Osteoblast (primary cell): ENCODE data around the gene TMEM120A. TPM values are rescaled to one million over a fixed set of nuclear protein-coding genes. Genes with fewer than 3 reads are reported as not detected.

Experiments
- DNase-seq: peaks from one replicate; pipeline ENCODE4 v3.0.0; 2011; ENCODE audit warnings: low spot score, mixed read lengths; ENCODE audit not compliant: insufficient read length; ENCODE audit errors: missing footprints
- H2AFZ ChIP-seq: 2 replicates; pipeline ENCODE4 v1.6.0; 2011; ENCODE audit warnings: mild to moderate bottlenecking, low read length
- H3K27ac ChIP-seq: 2 replicates; pipeline ENCODE4 v1.5.1; 2011; ENCODE audit warnings: mild to moderate bottlenecking, low read depth, low read length, moderate library complexity
- H3K27me3 ChIP-seq: 2 replicates; pipeline ENCODE4 v1.6.0; 2012; ENCODE audit warnings: mild to moderate bottlenecking, control low read depth, inconsistent platforms, low read length, moderate library complexity; ENCODE audit not compliant: insufficient read depth
- H3K36me3 ChIP-seq: 2 replicates; pipeline ENCODE4 v1.5.1; 2011; ENCODE audit warnings: mild to moderate bottlenecking, low read length, control low read depth, moderate library complexity; ENCODE audit not compliant: insufficient read depth
- H3K4me1 ChIP-seq: 2 replicates; pipeline ENCODE4 v1.5.1; 2011; ENCODE audit warnings: mild to moderate bottlenecking, low read length, control low read depth, moderate library complexity; ENCODE audit not compliant: insufficient read depth
- H3K4me2 ChIP-seq: 2 replicates; pipeline ENCODE4 v1.6.0; 2011; ENCODE audit warnings: mild to moderate bottlenecking, low read length; ENCODE audit not compliant: insufficient read depth
- H3K4me3 ChIP-seq: fragments of 200-600 bp; sonication (generic); 3 replicates; pipeline ENCODE4 v1.5.1; 2012; ENCODE audit warnings: mild to moderate bottlenecking, low read length, inconsistent platforms; ENCODE audit not compliant: insufficient read depth
- H3K79me2 ChIP-seq: 2 replicates; pipeline ENCODE4 v1.6.0; 2012; ENCODE audit warnings: mild to moderate bottlenecking, low read length, control low read depth, inconsistent platforms; ENCODE audit not compliant: insufficient read depth
- H3K9me3 ChIP-seq: 2 replicates; pipeline ENCODE4 v1.5.1; 2011; ENCODE audit warnings: low read depth, low read length, control low read depth
- H4K20me1 ChIP-seq: 2 replicates; pipeline ENCODE4 v1.6.0; 2012; ENCODE audit warnings: mild to moderate bottlenecking, low read length, control low read depth; ENCODE audit not compliant: insufficient read depth
- CTCF ChIP-seq: IDR thresholded peaks from 2 replicates; pipeline ENCODE4 v1.5.1; 2011; ENCODE audit warnings: mild to moderate bottlenecking, low read depth, low read length, moderate library complexity; ENCODE audit errors: extremely low read depth
- total RNA-seq: library from RNA; depleted of rRNA; stranded (reverse); fragments of >200 nt; gene quantifications from 2 replicates; pipeline ENCODE4 v1.2.3, GENCODE V29; 2012

TMEM120A gene
- total RNA-seq, 1 donor: 25.3 TPM

- Histone ChIP-seq H2AFZ (no peak overlapping the region), H3K27me3 (no peaks in the 10 kb centered on the region), H3K79me2 (no peaks in the 10 kb centered on the region), H3K4me1 (peaks cover 2% of the 10 kb centered on the region), H3K9me3 (no peaks in the 10 kb centered on the region), H3K36me3 (peaks cover 10% of the 10 kb centered on the region), H3K4me2 (no peak overlapping the region), H4K20me1 (no peaks in the 10 kb centered on the region), H3K27ac (no peak overlapping the region), H3K4me3 (no peak overlapping the region)
- no peak for TF ChIP-seq CTCF
- DNase-seq: peak; percentile 82
These were observed 13.8 kb downstream of the TMEM120A start for GRCh38 chr7:75980430-75981202.

GRCh38 chr7:75979759-75980429, 14.5 kb downstream of the TMEM120A start:
- no peaks in the 10 kb centered on the region for H3K27me3 ChIP-seq
- peaks cover 10% of the 10 kb centered on the region for H3K36me3 ChIP-seq
- no peaks in the 10 kb centered on the region for H3K79me2 ChIP-seq
- H3K4me3 ChIP-seq: no peak overlapping the region
- H3K4me1 ChIP-seq: peaks cover 2% of the 10 kb centered on the region
- no peak overlapping the region for H3K27ac ChIP-seq
- DNase-seq: peak; percentile 77
- no peak overlapping the region for H2AFZ ChIP-seq
- no peak overlapping the region for H3K4me2 ChIP-seq
- no peaks in the 10 kb centered on the region for H3K9me3 ChIP-seq
- TF ChIP-seq CTCF: no peak
- H4K20me1 ChIP-seq: no peaks in the 10 kb centered on the region

GRCh38 chr7:75977743-75978142, 16.7 kb downstream of the TMEM120A start:
- Histone ChIP-seq H3K27me3 (no peaks in the 10 kb centered on the region), H3K4me2 (no peak overlapping the region)
- DNase-seq: peak; percentile 87

More at GRCh38 chr7:75977743-75978142, 16.7 kb downstream of the TMEM120A start:
- Histone ChIP-seq H3K79me2 (no peaks in the 10 kb centered on the region), H3K9me3 (no peaks in the 10 kb centered on the region), H3K36me3 (peaks cover 6% of the 10 kb centered on the region), H3K4me3 (no peak overlapping the region), H3K27ac (no peak overlapping the region), H3K4me1 (peaks cover 2% of the 10 kb centered on the region), H2AFZ (no peak overlapping the region), H4K20me1 (no peaks in the 10 kb centered on the region)
- TF ChIP-seq CTCF: no peak
